ENCODE measurements around the gene TOR4A. TPM values are rescaled to one million over a fixed set of nuclear protein-coding genes. Genes with fewer than 3 reads are reported as not detected.
A peak's percentile ranks its signal among the peaks of the same experiment; 100 is the strongest.

The TOR4A gene
- total RNA-seq, 1 donor from 2014 or later: 37.7 TPM

DNA sequence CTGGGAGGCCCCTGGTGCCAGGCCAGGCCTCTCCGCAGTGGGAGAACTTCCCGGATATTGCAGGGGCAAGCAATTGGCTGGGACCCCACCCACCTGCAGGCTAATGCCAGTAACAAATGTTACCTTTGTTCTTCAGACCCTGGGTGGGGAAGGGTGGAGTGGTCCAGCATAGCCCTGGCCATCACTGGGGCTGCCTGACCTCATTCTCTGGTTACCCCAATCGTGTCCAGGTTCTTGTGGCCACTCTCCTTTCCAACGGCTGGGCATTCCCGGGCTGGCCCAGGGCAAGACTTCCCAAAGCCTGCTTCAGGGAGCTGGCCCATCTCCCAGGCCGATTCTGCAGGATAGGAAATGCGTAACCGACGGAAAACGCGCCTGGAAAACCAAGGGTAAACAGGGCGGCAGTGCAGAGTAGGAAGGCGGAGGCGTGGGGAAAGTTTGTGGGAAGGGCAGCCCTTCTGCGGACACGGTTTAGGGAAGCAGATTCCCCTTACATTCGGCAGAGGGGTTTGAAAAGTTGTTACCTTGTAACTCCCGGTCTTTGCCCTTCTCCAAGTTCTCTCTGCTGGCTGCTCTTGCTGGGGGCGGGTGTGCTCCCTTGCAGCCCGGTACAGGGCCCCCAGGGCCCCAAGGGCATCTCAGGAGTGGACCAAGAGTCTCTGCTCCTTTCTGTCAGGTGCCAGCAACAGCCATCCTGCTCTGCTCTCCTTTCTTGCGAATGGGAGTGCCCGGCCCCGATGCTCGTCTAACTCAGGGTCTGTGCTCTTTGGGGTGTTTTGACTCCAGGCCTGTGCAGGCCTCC is 21.1 kb downstream of the TOR4A start:
- peaks cover 37% of the 10 kb centered on the region for H3K4me1 Mint-ChIP-seq (ENCODE audit: unreplicated experiment)
- H3K9me3 Mint-ChIP-seq (ENCODE audit: unreplicated experiment): no peaks in the 10 kb centered on the region
- H3K36me3 Mint-ChIP-seq (ENCODE audit: low read depth, unreplicated experiment): peaks cover 18% of the 10 kb centered on the region
- DNase-seq (ENCODE audit: low spot score): no peak
- H3K27me3 Mint-ChIP-seq (ENCODE audit: unreplicated experiment): peaks cover 9% of the 10 kb centered on the region
- H3K4me3 Mint-ChIP-seq (ENCODE audit: unreplicated experiment): peak overlapping the region; percentile 99
- TF ChIP-seq, protein P1, sequence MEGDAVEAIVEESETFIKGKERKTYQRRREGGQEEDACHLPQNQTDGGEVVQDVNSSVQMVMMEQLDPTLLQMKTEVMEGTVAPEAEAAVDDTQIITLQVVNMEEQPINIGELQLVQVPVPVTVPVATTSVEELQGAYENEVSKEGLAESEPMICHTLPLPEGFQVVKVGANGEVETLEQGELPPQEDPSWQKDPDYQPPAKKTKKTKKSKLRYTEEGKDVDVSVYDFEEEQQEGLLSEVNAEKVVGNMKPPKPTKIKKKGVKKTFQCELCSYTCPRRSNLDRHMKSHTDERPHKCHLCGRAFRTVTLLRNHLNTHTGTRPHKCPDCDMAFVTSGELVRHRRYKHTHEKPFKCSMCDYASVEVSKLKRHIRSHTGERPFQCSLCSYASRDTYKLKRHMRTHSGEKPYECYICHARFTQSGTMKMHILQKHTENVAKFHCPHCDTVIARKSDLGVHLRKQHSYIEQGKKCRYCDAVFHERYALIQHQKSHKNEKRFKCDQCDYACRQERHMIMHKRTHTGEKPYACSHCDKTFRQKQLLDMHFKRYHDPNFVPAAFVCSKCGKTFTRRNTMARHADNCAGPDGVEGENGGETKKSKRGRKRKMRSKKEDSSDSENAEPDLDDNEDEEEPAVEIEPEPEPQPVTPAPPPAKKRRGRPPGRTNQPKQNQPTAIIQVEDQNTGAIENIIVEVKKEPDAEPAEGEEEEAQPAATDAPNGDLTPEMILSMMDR (IDR thresholded peaks at IDR 0.05; ENCODE audit: unreplicated experiment): no peak
- H3K27ac Mint-ChIP-seq (ENCODE audit: unreplicated experiment): no peak overlapping the region

DNA sequence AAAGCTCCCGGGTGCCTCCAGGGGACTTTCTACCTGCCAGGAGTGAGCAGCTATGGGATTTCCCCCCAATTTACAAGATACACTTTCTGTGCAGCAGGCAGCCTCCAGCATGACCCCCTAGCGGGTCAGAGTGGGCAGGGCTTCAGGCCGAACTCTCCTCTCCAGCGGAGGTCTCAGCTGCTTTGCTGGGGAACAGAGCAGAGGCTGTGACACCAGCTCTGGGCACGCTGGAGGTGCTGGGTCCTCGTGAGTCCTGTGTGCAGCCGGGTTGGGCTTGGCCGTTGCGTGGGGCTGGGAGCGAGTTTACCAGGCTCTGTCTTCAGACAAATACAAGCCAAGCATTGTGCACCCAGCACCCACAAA is 21.7 kb downstream of the TOR4A start:
- Mint-ChIP-seq H3K4me3 (ENCODE audit: unreplicated experiment) (peak overlapping the region; percentile 99), H3K27ac (ENCODE audit: unreplicated experiment) (no peak overlapping the region), H3K4me1 (ENCODE audit: unreplicated experiment) (peaks cover 39% of the 10 kb centered on the region), H3K27me3 (ENCODE audit: unreplicated experiment) (peaks cover 7% of the 10 kb centered on the region), H3K36me3 (ENCODE audit: low read depth, unreplicated experiment) (peaks cover 18% of the 10 kb centered on the region), H3K9me3 (ENCODE audit: unreplicated experiment) (no peaks in the 10 kb centered on the region)
- DNase-seq (ENCODE audit: low spot score): no peak
- TF ChIP-seq, protein P1 (IDR thresholded peaks at IDR 0.05; ENCODE audit: unreplicated experiment): no peak

DNA sequence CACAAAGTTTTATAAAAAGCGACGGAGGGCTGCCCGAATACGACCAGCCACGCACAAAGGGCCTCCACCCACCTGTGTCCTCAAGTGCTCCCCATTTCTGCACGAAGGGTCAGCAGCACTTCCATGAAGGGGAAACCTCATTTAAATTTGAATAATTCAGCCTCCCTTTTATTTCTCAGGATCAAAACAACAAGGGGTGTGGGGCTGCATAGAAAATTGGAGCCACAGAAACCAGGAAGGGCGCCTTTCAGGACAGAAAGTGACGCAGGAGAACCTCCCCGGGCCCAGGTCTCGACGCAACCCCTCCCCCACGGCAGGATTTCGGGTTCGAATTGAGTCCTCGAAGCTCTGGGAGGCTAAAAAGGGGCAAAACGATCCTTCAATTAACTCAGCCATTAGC is 22.4 kb downstream of the TOR4A start:
- H3K9me3 Mint-ChIP-seq (ENCODE audit: unreplicated experiment): no peaks in the 10 kb centered on the region
- H3K27ac Mint-ChIP-seq (ENCODE audit: unreplicated experiment): peak overlapping the region; percentile 36
- peaks cover 41% of the 10 kb centered on the region for H3K4me1 Mint-ChIP-seq (ENCODE audit: unreplicated experiment)
- H3K36me3 Mint-ChIP-seq (ENCODE audit: low read depth, unreplicated experiment): peaks cover 14% of the 10 kb centered on the region
- peak overlapping the region; percentile 99 for H3K4me3 Mint-ChIP-seq (ENCODE audit: unreplicated experiment)
- DNase-seq (ENCODE audit: low spot score): no peak
- TF ChIP-seq, protein P1 (IDR thresholded peaks at IDR 0.05; ENCODE audit: unreplicated experiment): no peak
- peaks cover 3% of the 10 kb centered on the region for H3K27me3 Mint-ChIP-seq (ENCODE audit: unreplicated experiment)

DNA sequence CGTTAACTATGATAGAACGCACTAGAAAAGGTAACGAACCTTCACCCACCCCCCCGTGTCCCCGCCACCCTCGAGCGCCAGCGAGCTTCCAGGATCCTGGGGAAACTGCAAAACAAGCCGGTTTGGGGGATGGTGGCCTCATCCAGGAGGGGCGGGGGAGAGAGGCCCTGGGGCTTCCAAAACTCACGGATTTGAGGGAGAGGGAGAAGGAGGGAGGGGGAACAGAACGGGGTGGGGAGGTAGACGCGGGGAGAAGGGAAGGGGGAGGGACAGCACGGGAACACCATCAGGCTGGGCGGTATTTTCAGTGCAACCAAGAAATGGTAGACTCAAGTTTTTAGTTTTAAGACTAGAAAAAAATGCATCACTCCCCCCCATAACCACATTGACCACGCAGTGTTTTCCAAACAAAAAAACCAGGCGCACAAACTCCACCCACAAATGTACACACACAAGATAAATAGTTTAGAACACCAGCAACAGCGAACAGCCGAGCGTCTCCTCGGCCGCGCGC is 23.1 kb downstream of the TOR4A start:
- DNase-seq (ENCODE audit: low spot score): peak; percentile 33
- Mint-ChIP-seq H3K27ac (ENCODE audit: unreplicated experiment) (peak overlapping the region; percentile 93), H3K4me1 (ENCODE audit: unreplicated experiment) (peaks cover 41% of the 10 kb centered on the region), H3K27me3 (ENCODE audit: unreplicated experiment) (peaks cover 3% of the 10 kb centered on the region), H3K9me3 (ENCODE audit: unreplicated experiment) (no peaks in the 10 kb centered on the region), H3K4me3 (ENCODE audit: unreplicated experiment) (peak overlapping the region; percentile 99), H3K36me3 (ENCODE audit: low read depth, unreplicated experiment) (peaks cover 14% of the 10 kb centered on the region)
- TF ChIP-seq, protein P1 (IDR thresholded peaks at IDR 0.05; ENCODE audit: unreplicated experiment): no peak
